KOPT-K1 (cell line): ENCODE results near the gene COTL1.

Experiments
- H3K27ac ChIP-seq: fragments of 200-600 bp; sonication (generic); 2 replicates; pipeline ENCODE4 v1.5.1; 2016; ENCODE audit warnings: antibody characterized with exemption, mild to moderate bottlenecking, low read depth, low read length; ENCODE audit not compliant: poor library complexity, severe bottlenecking
- H3K36me3 ChIP-seq: fragments of 200-600 bp; sonication (generic); 2 replicates; pipeline ENCODE4 v1.5.1; 2017; ENCODE audit warnings: antibody characterized with exemption, mild to moderate bottlenecking, low read length, moderate library complexity; ENCODE audit not compliant: insufficient read depth
- H3K9me3 ChIP-seq: fragments of 200-600 bp; sonication (generic); 2 replicates; pipeline ENCODE4 v1.5.1; 2017; ENCODE audit warnings: antibody characterized with exemption, low read length, mild to moderate bottlenecking; ENCODE audit not compliant: insufficient read depth, poor library complexity, severe bottlenecking

COTL1 gene

DNA sequence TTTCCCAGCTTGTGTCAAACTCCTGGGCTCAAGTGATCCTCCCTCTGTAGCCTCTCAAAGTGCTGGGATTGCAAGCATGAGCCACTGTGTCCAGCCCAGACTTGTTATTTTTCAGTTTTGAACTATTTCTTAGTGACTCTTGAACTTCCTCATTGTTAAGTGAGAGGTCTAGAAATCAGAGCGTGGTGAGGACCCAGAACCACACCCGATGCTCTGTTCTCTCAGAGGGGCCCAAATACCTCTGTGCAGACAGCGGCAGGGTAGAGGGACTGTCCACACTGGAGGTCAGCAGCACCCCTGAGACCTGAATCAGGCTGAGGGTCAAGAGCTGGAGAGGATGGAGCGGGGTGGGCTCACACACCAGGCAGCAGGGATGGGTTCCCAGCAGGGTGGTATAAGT, 65.7 kb downstream of the COTL1 start:
- H3K36me3 ChIP-seq = peaks cover 10% of the 10 kb centered on the region
- peak overlapping the region; percentile 93 for H3K27ac ChIP-seq
- no peaks in the 10 kb centered on the region for H3K9me3 ChIP-seq

DNA sequence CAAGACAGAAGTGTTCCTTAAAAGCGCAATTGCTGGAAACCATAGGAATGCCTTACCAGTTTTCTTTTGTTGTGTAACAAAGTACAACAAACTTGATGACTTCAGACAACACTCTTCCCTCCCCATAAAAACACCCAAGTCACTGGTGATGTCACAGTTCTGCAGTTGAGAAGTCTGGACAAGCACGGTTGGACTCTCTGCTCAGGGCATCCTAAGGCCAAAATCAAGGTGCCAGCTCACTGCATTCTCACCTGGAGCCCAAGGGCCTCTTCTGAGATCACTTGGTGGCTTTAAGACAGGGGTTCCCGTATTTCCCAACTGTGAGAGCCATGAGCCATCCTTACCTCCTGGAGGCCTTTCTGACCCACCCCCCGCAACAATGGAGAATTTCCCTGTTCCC, 67.8 kb downstream of the COTL1 start:
- no peak overlapping the region for H3K27ac ChIP-seq
- H3K9me3 ChIP-seq = no peaks in the 10 kb centered on the region
- peaks cover 21% of the 10 kb centered on the region for H3K36me3 ChIP-seq

DNA sequence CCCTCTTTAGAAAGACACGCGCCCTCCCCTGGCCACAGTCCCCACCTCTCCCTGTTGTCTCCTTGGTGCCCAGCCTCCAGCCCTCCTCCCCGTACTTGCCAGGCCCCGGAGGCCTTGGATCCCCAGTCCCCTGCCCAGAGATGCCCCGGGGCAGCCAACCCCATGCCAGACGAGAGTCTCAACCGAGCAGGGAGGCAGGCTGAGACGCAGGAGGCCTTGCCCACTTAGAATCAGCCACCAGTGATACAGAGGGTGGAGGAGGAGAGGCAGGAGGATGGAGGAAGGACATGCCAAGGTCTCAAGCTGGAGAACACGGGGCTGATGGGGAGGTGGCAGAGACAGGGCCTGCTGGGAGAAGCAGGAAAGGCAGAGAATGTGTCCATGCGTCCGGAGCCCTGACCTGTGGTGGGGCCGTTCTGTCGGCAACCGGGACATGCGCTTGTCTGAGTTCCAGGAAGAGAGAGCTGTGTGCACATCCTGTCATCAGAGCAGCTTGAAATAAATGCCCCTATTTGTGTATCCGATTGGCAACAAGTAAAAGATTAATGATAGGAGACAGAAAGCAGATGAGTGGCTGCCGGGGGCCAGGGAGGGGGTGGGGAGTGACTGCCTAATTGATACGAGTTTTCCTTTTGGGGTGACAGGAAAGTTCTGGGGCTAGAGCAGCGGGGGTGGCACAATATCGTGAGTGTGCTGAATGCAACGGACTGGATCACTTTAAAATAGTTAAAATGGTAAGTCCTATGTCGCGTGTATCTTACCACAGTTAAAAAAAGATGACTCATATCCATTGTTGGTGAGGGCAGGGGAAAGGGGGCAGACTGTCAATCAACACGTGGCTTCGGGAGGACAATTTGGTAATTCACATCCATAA, 68.7 kb downstream of the COTL1 start:
- Histone ChIP-seq H3K36me3 (peaks cover 21% of the 10 kb centered on the region), H3K27ac (peak overlapping the region; percentile 17)

DNA sequence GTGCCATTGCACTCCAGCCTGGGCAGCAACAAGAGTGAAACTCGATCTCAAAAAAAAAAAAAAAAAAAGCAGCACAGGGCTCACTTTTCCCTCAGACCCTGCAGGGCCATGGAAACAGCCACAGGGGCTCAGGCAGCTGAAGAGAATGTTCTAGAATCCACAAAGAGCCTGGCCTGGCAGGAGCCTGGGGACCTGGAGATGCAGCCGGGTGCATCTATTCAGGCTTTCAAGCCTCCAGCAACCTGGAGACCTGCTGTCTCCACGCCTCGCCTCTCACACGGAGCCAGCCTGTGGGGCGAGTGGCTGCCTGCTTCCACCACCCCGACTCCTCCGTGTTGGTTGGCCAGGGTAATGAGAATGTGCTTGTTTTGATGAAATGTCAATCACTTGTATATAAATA, 69.4 kb downstream of the COTL1 start:
- H3K36me3 ChIP-seq = peaks cover 21% of the 10 kb centered on the region
- no peak overlapping the region for H3K27ac ChIP-seq
- H3K9me3 ChIP-seq = no peaks in the 10 kb centered on the region

More for the DNA sequence above, 68.7 kb downstream of the COTL1 start:
- H3K9me3 ChIP-seq = no peaks in the 10 kb centered on the region

DNA sequence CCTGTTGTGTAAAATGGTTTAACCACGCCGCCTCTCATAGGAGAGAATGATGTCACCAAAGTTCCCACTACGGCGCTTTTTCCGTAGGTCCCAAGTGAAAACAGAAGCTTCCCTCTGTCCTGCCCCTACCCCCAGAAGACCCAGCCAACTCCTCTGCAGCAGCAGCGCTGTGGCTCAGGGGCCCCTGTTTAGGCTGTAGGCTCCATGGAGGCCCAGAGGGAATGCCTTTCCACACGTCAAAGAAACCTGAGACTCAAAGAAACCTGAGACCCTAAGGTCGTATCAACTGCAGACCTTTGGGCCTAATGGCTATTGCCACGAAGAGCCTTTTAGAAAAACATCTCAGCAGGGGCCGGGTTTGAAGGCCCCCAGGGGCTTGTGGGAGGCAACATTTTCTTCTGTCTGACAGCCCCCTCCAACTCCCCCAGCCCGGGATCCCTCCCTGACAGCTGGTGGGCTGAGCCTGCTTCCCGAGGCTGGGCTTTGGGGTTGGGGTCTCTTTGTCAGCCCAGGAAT, 70.3 kb downstream of the COTL1 start:
- Histone ChIP-seq H3K9me3 (no peaks in the 10 kb centered on the region), H3K27ac (no peak overlapping the region), H3K36me3 (peaks cover 21% of the 10 kb centered on the region)

DNA sequence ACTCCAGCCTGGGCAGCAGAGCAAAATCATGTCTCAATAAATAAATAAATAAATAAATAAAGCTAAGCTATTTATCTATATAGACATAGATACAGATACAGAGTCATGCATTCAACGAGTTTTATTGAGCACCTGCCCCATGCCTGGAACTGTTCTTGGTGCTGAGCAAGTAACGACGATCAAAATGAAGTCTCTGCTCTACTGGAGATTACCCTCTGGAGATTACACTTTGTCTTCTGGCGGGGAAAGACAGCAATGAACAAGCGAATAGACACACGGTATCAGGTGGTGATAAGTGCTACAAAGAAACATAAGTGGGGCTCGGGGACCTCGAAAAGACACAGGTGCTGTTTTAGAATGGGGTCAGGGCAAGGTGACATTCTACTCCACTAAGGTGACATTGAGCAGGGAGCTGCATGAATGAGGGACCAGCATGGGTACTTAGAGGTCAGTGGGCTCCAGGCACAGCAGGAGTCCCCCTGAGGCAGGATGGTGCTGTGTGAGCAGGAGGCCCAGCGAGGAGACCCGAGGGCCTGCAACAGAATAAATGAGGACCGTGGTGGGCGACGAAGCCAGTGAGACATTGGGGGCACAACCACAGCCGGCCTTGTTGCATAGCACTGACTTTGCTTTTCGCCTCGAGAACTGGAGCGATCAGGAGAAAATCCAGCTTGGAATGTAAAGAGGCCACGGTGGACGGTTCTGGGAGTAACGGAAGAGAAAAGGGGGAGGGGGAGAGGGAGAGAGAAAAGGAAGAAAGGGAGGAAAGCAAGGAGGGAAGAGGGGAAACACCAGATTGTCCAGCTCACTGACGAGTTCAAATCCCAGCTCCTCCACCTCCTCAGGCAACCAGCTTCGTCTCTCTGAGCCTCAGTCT, 71.0 kb downstream of the COTL1 start:
- Histone ChIP-seq H3K9me3 (no peaks in the 10 kb centered on the region), H3K36me3 (peaks cover 21% of the 10 kb centered on the region), H3K27ac (no peak overlapping the region)

DNA sequence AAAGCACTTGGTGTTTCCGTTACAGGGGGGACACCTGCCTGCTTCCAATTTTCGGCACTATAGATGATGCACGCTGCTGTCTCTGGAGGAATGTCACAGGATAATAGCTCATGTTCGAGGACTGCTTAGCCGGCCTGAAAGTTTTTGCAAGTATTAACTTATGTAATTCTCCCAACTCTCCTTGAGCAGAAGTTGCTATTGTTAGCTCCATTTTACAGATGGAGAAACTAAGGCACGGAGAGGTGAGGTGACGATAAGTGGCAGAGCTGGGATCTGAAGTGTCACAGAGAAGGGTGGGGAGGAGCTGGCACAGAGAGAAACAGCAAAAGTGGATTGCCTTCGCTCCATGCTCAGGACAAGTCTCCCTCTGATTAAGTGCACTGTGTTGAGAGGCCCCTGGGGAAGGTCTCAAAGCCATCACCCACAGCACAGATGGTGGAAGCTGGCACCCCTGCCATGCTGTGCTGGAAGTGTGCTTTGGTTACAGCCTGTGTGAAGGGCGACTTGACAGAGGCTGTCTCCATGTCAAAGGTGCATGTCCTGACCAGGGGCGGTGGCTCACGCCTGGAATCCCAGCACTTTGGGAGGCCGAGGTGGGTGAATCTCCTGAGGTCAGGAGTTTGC, 72.7 kb downstream of the COTL1 start:
- H3K27ac ChIP-seq = no peak overlapping the region
- H3K9me3 ChIP-seq = no peaks in the 10 kb centered on the region
- peaks cover 18% of the 10 kb centered on the region for H3K36me3 ChIP-seq

DNA sequence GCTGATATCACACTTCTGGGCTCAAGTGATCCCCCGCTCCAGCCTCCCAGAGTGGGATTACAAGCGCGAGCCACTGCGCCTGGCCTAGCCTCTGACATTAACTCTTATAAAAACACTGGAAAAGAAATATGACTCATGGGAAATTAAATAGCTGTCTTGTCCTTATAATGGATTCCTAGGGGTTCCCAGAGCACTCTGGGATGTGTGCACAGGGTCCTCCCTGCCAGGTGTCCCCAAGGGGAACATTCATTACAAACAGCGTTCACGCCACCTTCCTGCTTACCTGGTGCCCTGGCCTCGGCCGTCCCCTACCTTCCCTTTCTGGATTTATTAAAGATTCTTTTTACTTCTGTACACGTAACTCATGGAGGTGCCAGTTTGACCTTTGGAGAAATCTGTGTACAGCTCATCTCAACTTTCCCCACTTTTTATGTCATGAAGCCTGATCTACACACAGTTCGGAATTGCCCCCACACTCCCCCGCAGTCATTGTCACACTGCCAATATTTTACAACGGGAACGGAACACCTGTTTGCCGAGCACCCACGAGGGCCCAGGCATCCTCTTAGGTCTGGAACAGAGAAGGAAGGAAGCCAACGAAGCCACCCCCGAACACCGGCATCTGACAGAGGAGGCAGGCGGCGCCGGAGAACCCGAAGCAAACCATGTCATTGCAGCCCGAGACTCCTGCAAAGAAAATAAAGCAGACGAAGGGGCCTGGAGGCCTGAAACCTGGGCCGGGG, 73.7 kb downstream of the COTL1 start:
- H3K36me3 ChIP-seq = peaks cover 12% of the 10 kb centered on the region
- no peaks in the 10 kb centered on the region for H3K9me3 ChIP-seq
- H3K27ac ChIP-seq = no peak overlapping the region

DNA sequence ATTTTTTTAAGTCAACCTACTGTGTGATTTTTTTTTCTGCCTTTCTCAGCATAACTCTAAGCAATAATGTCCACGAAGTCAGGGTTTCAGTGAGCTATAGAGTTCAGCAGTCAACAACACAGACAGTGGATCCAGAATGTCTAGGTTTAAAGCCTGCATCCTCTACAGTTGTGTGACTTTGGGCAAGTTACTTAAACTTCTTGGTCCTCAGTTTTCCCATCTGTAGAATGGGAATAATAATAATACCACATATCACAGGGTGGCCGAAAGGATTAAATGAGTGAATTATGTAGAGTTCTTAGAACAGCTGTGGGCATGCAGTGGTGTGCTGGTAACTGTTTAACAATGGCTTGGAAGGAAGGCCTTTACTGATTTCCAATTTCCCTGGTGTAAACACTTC, 74.6 kb downstream of the COTL1 start:
- H3K9me3 ChIP-seq = no peaks in the 10 kb centered on the region
- H3K27ac ChIP-seq = no peak overlapping the region
- peaks cover 12% of the 10 kb centered on the region for H3K36me3 ChIP-seq

DNA sequence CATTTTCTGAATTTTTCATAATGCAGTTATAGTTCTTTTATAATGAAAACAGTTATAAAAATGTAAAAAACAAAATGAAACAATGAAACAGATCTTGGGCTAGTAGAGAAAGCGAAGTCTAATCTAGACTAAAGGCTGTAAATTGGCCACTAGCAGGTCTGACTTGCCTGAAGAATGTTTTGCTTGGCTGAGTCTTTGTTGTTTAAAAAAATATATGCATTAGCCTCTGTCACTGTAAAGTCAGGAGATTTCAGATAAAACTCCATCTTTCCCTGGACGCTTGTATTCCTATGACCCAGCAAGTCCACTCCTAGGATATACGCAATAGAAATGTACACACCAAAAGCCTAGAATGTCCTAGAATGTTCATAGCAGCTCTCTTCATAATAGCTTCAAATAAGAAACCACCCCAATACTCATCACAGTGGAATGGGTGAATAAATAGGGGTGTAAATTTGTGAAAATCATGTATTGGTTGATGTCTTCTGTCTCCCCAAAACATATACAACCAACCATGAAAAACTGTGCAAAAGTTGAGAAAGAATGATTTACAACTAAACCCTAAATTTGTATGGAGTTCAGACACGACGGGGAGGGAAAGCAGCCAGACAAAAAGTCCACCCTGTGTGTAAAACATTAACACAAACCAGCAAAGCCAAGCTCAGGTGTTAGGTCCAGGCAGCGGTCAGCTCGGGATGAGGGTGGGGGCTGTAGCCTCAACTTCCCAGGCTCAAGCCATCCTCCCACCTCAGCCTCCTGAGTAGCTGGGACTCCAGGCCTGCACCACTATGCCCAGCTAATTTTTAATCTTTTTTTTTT, 75.7 kb downstream of the COTL1 start:
- peaks cover 12% of the 10 kb centered on the region for H3K36me3 ChIP-seq

DNA sequence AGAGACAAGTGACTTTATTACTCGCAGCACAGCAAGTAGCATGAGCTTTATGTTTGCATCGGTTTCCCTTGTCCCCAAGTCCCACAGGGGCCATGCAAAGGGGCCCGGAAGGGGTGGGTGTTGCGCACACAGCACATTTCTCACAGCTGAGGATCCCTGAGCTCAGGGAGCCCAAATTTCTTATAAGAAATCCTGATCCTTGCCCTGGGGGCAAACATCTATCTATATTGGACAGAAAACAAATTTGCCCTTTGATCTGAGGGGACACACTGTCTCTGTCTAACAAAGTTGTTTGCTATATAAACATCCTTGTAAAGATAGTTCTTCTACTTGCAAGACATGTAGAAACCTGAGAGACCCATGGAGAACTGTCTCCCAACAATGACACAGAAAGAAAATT, 77.7 kb downstream of the COTL1 start:
- Histone ChIP-seq H3K9me3 (no peaks in the 10 kb centered on the region), H3K36me3 (no peaks in the 10 kb centered on the region; the same call in 1 of the 2 replicates), H3K27ac (no peak overlapping the region)

More for the DNA sequence above, 75.7 kb downstream of the COTL1 start:
- Histone ChIP-seq H3K27ac (no peak overlapping the region), H3K9me3 (no peaks in the 10 kb centered on the region)

DNA sequence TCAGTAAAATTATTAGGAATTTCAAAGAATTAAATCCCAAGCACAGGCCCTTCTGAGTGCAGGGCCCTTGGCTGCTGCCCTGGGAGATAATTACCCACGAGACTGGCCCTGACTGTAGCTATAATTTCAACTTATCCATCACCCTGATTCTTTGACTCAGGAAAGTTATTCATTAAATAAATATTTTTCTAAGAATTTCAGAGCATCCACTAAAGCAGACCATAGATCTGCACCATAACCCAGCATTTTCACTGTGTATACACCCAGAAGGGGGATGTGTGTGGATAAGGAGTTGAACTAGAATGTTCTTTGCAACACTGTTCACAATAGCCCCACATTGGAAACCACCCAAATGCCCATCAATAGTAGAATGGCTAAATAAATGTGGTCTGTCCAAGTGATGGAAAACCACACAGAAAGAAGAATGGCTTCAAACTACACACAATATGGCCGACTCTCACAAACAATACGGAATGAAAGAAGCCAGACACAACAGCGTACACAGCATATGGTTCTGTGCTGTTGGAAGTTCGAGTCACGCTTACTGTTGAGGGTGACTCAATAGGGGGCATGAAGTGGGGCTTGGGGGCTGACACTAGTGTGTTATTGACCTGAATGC, 79.5 kb downstream of the COTL1 start:
- Histone ChIP-seq H3K36me3 (no peaks in the 10 kb centered on the region), H3K9me3 (no peaks in the 10 kb centered on the region), H3K27ac (no peak overlapping the region)

DNA sequence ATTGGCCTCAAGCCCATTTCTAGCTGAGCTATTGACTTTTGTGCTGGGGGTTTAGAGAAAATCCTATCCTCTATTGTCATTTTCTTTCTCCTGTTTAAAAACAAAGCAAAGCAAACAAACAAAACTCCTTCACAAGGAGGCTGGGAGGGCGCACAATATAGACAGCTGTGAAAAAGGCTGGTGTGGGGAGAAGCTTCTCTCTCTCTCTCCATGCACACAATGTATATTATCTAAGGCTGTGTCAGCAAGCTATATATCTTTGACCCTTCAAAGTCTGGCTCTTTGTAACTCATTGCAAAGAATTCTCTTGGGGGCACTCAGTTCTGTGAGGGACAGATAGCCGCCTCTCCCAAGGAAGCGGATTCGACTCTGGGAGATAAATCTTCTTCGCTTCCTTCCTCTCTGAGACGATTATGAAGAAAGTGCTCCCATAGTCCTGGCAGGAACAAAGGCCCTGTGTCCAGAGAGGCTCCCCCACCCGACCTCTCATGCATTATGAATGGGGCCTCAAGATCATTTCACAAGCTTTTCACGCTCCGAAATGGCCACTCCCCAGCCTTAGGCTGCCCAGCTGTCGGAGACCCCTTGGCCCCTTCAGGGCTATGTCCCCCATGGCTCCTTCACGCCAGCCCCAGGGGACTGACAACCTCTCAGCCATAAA, 80.3 kb downstream of the COTL1 start:
- no peaks in the 10 kb centered on the region for H3K36me3 ChIP-seq
- no peak overlapping the region for H3K27ac ChIP-seq
- H3K9me3 ChIP-seq = no peaks in the 10 kb centered on the region
